HepG2 (cell line): Measurements from ENCODE around the gene ATG2A. TPM values are rescaled to one million over a fixed set of nuclear protein-coding genes. Genes with fewer than 3 reads are reported as not detected.
A peak's percentile ranks its signal among the peaks of the same experiment; 100 is the strongest.

Experiments
- ATAC-seq: fragments of 200-7000 bp; cut with Tn5 transposase; 3 replicates; pipeline ENCODE4 v1.9.1; 2020; ENCODE audit warnings: mild to moderate bottlenecking, moderate library complexity
- BruUV-seq: library from RNA; stranded (reverse); fragments of 400-500 nt; replicated peaks from 2 replicates; lab custom pipeline; 2021; lab: Mats Ljungman, UMichigan
- CTCF ChIA-PET: fragments of 300-600 bp; formaldehyde crosslinking; extraction: SDS; loops from one replicate; lab custom pipeline; 2021; ENCODE audit warnings: low total read pairs, inconsistent platforms, low intra/inter-chr PET ratio; lab: Yijun Ruan, JAX
- POLR2A ChIA-PET: fragments of 350-600 bp; sonication (Branson Sonifier 250); formaldehyde crosslinking; loops from one replicate; lab custom pipeline; 2020; ENCODE audit warnings: antibody characterized with exemption, inconsistent platforms; lab: Yijun Ruan, JAX
- DNase-seq: peaks from one replicate; pipeline ENCODE4 v3.0.0-alpha.2; 2015; ENCODE audit warnings: low spot score
- FAIRE-seq: peaks from 3 replicates; lab custom pipeline; 2011; peaks lifted over from hg19 to GRCh38; lab: Jason Lieb, UNC
- H2AFZ ChIP-seq: one replicate; pipeline ENCODE4 v1.6.1; 2011; ENCODE audit warnings: low read length, inconsistent platforms
- H3K27ac ChIP-seq: fragments of 300-600 bp; 3 replicates; pipeline ENCODE4 v1.8.0; 2011; ENCODE audit warnings: mixed run types, mild to moderate bottlenecking, mixed read lengths, low read length, inconsistent platforms; ENCODE audit not compliant: insufficient read depth; ENCODE audit errors: extremely low read length
- H3K27me3 ChIP-seq, 2 experiments: fragments of 200-600 bp in 1 of 2; 2 replicates in 1 of 2; 3 replicates in 1 of 2; pipeline versions ENCODE4 v1.6.0 to v1.8.0; 2011; ENCODE audit warnings: low read length in 2 of 2, mild to moderate bottlenecking in 2 of 2, moderate library complexity in 2 of 2, inconsistent platforms in 1 of 2; ENCODE audit not compliant: insufficient read depth in 2 of 2, control insufficient read depth in 1 of 2
- H3K36me3 ChIP-seq, 2 experiments: fragments of 200-600 bp in 1 of 2; replicated peaks in 1 of 2; 2 replicates in 1 of 2; 3 replicates in 1 of 2; pipeline versions ENCODE4 v1.5.1 to v1.8.0; 2011; ENCODE audit warnings: low read length in 2 of 2, inconsistent platforms in 1 of 2; ENCODE audit not compliant: insufficient read depth in 2 of 2, control insufficient read depth in 1 of 2
- H3K4me1 ChIP-seq: 2 replicates; pipeline ENCODE4 v1.5.1; 2012; ENCODE audit warnings: low read length, inconsistent platforms; ENCODE audit not compliant: insufficient read depth
- H3K4me2 ChIP-seq: 2 replicates; pipeline ENCODE4 v1.6.0; 2011; ENCODE audit warnings: low read depth, low read length, inconsistent platforms
- H3K4me3 ChIP-seq, 3 experiments: fragments of 200-600 bp in 1 of 3; sonication (generic), shearing (Covaris generic) in 1 of 3; replicated peaks in 1 of 3; 2 replicates each; pipeline ENCODE4 v1.5.1; 2011 to 2016; ENCODE audit warnings: low read length in 3 of 3, inconsistent platforms in 2 of 3, low read depth in 2 of 3, mild to moderate bottlenecking in 2 of 3, control low read depth in 1 of 3, mixed read lengths in 1 of 3; ENCODE audit not compliant: insufficient read depth in 1 of 3
- H3K79me2 ChIP-seq: one replicate; pipeline ENCODE4 v1.6.1; 2011; ENCODE audit warnings: low read length, inconsistent platforms; ENCODE audit not compliant: insufficient read depth
- H3K9ac ChIP-seq: 2 replicates; pipeline ENCODE4 v1.6.0; 2011; ENCODE audit warnings: mild to moderate bottlenecking, low read depth, low read length, inconsistent platforms; ENCODE audit not compliant: insufficient read depth
- H3K9me3 ChIP-seq: 2 replicates; pipeline ENCODE4 v1.5.1; 2012; ENCODE audit warnings: mild to moderate bottlenecking, low read length
- H4K20me1 ChIP-seq: 2 replicates; pipeline ENCODE4 v1.6.0; 2011; ENCODE audit warnings: inconsistent platforms, mild to moderate bottlenecking, low read length, moderate library complexity; ENCODE audit not compliant: insufficient read depth
- AGO2 ChIP-seq: fragments of 200-400 bp; formaldehyde crosslinking; optimal IDR thresholded peaks from 2 replicates; pipeline ENCODE3; 2017; ENCODE audit warnings: mild to moderate bottlenecking, low read depth, low read length, moderate library complexity
- DNMT1 ChIP-seq: sonication (generic); formaldehyde crosslinking; IDR thresholded peaks from 2 replicates; pipeline ENCODE4 v1.5.1; 2020; ENCODE audit warnings: mild to moderate bottlenecking, missing genetic modification reagents
- GATA4 ChIP-seq: sonication (generic); IDR thresholded peaks from 2 replicates; pipeline ENCODE4 v1.6.1; 2016; ENCODE audit warnings: antibody characterized with exemption, low read depth, borderline replicate concordance
- GFI1 ChIP-seq: sonication (generic); formaldehyde crosslinking; IDR thresholded peaks from 2 replicates; pipeline ENCODE4 v1.5.0; 2020; ENCODE audit warnings: missing genetic modification reagents, mild to moderate bottlenecking, borderline replicate concordance
- MED8 ChIP-seq: sonication (generic); formaldehyde crosslinking; IDR thresholded peaks from 2 replicates; pipeline ENCODE4 v1.8.1; 2023; ENCODE audit warnings: mild to moderate bottlenecking, missing genetic modification reagents; ENCODE audit not compliant: insufficient replicate concordance
- NPAS2 ChIP-seq: sonication (generic); formaldehyde crosslinking; IDR thresholded peaks from 2 replicates; pipeline ENCODE4 v1.8.0; 2022; ENCODE audit warnings: mild to moderate bottlenecking, missing genetic modification reagents, borderline replicate concordance
- ZNF282 ChIP-seq: fragments of 450-650 bp; IDR thresholded peaks from 2 replicates; pipeline ENCODE4 v1.6.1; 2018; ENCODE audit not compliant: partially characterized antibody
- WGBS: methylation state at CpG from one replicate; pipeline ENCODE4 v1.1.6; 2017; ENCODE audit warnings: low lambda C conversion rate; 5-methylcytosine and 5-hydroxymethylcytosine counted together
- in situ Hi-C: cut with HindIII; loops from 2 replicates; pipeline ENCODE4 v1.10.0; 2017; ENCODE audit warnings: low pct_unique_long_range_greater_than_20kb; ENCODE audit not compliant: extremely low pct_ligation_motif_present
- intact Hi-C: fragments of 100-400 bp; cut with micrococcal nuclease; formaldehyde crosslinking; loops from one replicate; pipeline ENCODE4 v1.10.0; 2022; ENCODE audit not compliant: unreplicated experiment
- polyA plus RNA-seq, 8 experiments: library from polyadenylated mRNA; depleted of rRNA in 3 of 8; stranded (reverse) in 7 of 8; unstranded in 1 of 8; fragments of >200 nt; fragmentation: Illumina TruSeq in 4 of 8; extraction: Trizol in 4 of 8; gene quantifications; 2 replicates each; pipeline versions ENCODE4 v1.2.1 to v1.2.3, GENCODE V29; 2011 to 2016; ENCODE audit warnings: low read depth in 4 of 8, missing spikeins in 1 of 8, mixed read lengths in 1 of 8; ENCODE audit not compliant: insufficient read depth in 1 of 8
- total RNA-seq, 5 experiments: library from RNA; depleted of rRNA; stranded (reverse); fragments of >200 nt; fragmentation: Illumina TruSeq; extraction: Trizol; gene quantifications; 2 replicates each; pipeline ENCODE4 v1.2.3, GENCODE V29; 2016; ENCODE audit warnings: low read depth in 1 of 5
- TF ChIP-seq, protein P1 (sequence below): sonication (generic); formaldehyde crosslinking; IDR thresholded peaks from 2 replicates; pipeline ENCODE4 v1.5.1; 2020; ENCODE audit warnings: missing genetic modification reagents, mild to moderate bottlenecking, borderline replicate concordance

ATG2A gene
- total and polyA plus RNA-seq, 2 of the 13 experiments (the other 11 are each of a cell fraction or from before 2014, with no cell fraction given): 6.7 to 8.0 TPM

DNA sequence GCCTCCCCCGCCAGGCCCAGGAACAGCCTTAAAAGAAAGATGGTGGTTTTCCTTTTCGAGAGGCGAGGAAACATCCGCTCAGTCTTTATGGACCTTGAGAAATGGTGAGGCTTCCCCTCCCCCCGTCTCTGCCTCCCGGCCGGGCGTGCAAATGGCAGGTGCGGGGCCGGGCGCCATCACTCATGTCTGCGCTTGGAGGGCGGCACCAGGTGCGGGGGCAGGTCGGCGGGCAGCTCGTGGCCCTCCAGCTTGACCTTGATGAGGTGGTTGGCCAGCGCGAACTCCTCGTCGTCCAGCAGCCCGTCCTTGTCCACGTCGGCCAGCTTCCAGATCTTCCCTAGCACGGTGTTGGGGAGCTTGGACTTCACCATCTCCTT, 62.9 kb downstream of the ATG2A start:
- H3K79me2 ChIP-seq: no peaks in the 10 kb centered on the region
- no peak for TF ChIP-seq GFI1 (CRISPR knock-in tag)
- TF ChIP-seq, all 625 proteins: peak for 0
- intact Hi-C loops (no loop called here), in situ Hi-C loops (no loop called here)
- Histone ChIP-seq H3K4me3 (no peak overlapping the region), H2AFZ (no peak overlapping the region), H3K27ac (no peak overlapping the region), H3K9me3 (no peaks in the 10 kb centered on the region), H3K4me1 (peaks cover 45% of the 10 kb centered on the region), H3K27me3 (no peaks in the 10 kb centered on the region), H3K36me3 (peaks cover 7 to 20% of the 10 kb centered on the region in 2 experiments; a peak in 4 of 5 replicates), H4K20me1 (no peaks in the 10 kb centered on the region), H3K9ac (no peak overlapping the region), H3K4me2 (no peak overlapping the region)
- ATAC-seq (no peak), DNase-seq (no peak), FAIRE-seq (no peak)
- no TSS peak for BruUV-seq
- CTCF ChIA-PET: no interaction called here
- WGBS: 96% methylated on average over 18 of the region's 25 CpGs
- POLR2A ChIA-PET: interaction anchor here (0.8 to 3.0 kb wide), 9 partner anchors 19 to 268 kb away, joined by 3 to 23 read pairs (median 6); partner anchors contain the start of genes EHD1, FAU, GPHA2 and MRPL49

DNA sequence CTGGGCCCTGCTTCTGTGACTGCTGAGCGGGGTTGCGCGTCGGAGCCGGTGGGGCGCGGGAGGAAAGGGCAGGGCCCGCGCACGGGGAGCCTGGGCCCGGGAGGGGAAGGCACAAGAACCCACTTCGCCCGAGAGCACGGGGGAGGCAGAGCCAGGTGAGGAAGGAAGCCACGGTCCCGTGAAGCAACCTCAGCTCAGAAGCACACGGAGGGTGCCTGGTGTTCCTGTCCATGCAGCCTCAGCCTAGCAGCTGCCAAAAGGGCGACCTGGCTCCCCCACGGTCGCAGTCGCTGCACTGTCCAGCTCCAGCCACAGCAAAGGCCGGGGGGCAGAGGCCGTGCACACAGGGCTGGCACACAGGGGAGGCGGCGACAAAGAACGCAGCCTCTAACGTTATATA, 63.3 kb downstream of the ATG2A start:
- TF ChIP-seq ZNF282 (no peak), NPAS2 (CRISPR knock-in tag) (no peak), DNMT1 (no peak), MED8 (CRISPR knock-in tag) (no peak), GATA4 (no peak), AGO2 (peak; percentile 48)
- TF ChIP-seq, protein P1, sequence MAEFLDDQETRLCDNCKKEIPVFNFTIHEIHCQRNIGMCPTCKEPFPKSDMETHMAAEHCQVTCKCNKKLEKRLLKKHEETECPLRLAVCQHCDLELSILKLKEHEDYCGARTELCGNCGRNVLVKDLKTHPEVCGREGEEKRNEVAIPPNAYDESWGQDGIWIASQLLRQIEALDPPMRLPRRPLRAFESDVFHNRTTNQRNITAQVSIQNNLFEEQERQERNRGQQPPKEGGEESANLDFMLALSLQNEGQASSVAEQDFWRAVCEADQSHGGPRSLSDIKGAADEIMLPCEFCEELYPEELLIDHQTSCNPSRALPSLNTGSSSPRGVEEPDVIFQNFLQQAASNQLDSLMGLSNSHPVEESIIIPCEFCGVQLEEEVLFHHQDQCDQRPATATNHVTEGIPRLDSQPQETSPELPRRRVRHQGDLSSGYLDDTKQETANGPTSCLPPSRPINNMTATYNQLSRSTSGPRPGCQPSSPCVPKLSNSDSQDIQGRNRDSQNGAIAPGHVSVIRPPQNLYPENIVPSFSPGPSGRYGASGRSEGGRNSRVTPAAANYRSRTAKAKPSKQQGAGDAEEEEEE (CRISPR knock-in tag): no peak
- H3K4me2 ChIP-seq: no peak overlapping the region
- BruUV-seq: no TSS peak
- no peaks in the 10 kb centered on the region for H3K27me3 ChIP-seq
- CTCF ChIA-PET: no interaction called here
- in situ Hi-C loops: no loop called here
- no peaks in the 10 kb centered on the region for H4K20me1 ChIP-seq
- WGBS: 94% methylated on average over 27 of the region's 27 CpGs
- H3K79me2 ChIP-seq: no peaks in the 10 kb centered on the region
- DNase-seq (no peak), FAIRE-seq (no peak), ATAC-seq (no peak)
- H3K9me3 ChIP-seq: no peaks in the 10 kb centered on the region
- no peak overlapping the region for H3K9ac ChIP-seq
- peaks cover 49% of the 10 kb centered on the region for H3K4me1 ChIP-seq
- no peak overlapping the region for H3K4me3 ChIP-seq
- H2AFZ ChIP-seq: no peak overlapping the region
- intact Hi-C loops: no loop called here
- POLR2A ChIA-PET: interaction anchor here (1.1 to 3.0 kb wide), 4 partner anchors 19 to 259 kb away, joined by 4 to 23 read pairs (median 6); partner anchors contain the start of genes GPHA2 and SF1
- H3K27ac ChIP-seq: no peak overlapping the region
- peaks cover 7 to 17% of the 10 kb centered on the region in 2 experiments; a peak in 4 of 5 replicates for H3K36me3 ChIP-seq
